ENCODE results near the gene SLC4A8.
"Not testable (repeated sequence)": the region's sequence is repeated elsewhere in the genome, so short reads cannot be mapped to it uniquely, and the experiment has no call there.

The SLC4A8 gene

DNA sequence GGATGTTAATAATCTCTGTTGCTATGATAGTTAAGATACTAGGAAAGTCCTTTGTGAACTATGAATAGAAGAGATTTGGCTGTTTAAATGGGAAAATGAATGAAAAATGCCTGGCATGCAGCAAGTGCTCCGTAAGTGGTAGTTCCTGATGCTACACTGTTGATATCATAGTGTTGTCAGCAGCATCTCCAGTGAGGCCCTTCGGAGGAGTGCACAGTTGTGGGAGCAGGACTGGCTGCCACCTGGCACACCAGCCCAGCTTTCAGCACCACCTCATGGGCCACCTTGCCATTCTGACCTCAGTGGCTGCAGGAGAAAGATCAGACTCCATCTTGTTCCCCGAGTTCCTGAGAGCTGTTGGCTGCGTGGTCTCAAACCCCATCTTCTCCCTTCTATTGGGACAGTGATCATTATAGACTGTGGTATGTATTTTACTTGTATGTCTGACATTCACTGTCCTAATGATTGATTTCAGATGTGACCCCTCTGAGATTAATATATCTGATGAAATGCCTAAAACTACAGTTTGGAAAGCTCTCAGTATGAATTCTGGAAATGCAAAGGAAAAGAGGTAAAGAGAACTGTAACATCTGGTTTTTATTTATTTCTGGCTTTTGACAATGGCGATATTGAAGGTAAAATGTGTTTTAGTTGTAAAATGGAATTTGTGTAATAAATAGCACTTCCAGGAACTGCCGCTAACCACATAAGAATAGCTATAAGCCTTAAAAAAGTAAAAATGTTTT is 80.9 kb downstream of the SLC4A8 start:
- Histone ChIP-seq H3K9me3 (ENCODE audit: control extremely low read depth in 1 of 5, control insufficient read depth in 4 of 5, insufficient read depth in 2 of 5, low read depth in 1 of 5, low read length in 4 of 5) (no peaks in the 10 kb centered on the region), H3K36me3 (ENCODE audit: control insufficient read depth in 4 of 4, insufficient read depth in 4 of 4, low read length in 3 of 4) (no peaks in the 10 kb centered on the region), H3K27ac (ENCODE audit: insufficient read depth in 1 of 2, low read depth in 1 of 2, low read length in 2 of 2, poor library complexity in 1 of 2, severe bottlenecking in 2 of 2) (no peak overlapping the region), H3K4me3 (ENCODE audit: control insufficient read depth in 1 of 7, extremely low read depth in 1 of 7, insufficient read depth in 4 of 7, low read depth in 2 of 7, low read length in 6 of 7) (peak overlapping the region in 2 of 7 experiments; percentile 31 to 48), H3K27me3 (replicated peaks in 2 of 5; ENCODE audit: control insufficient read depth in 4 of 5, insufficient read depth in 5 of 5, low read length in 4 of 5) (no peaks in the 10 kb centered on the region), H3K4me1 (ENCODE audit: control extremely low read depth in 1 of 4, control insufficient read depth in 4 of 4, insufficient read depth in 4 of 4, low read length in 3 of 4) (peaks cover 0 to 15% (median 5%) of the 10 kb centered on the region in 4 experiments)
- no peak for DNase-seq
- 100% methylated on average over 2 of the region's 6 CpGs for WGBS (ENCODE audit: insufficient coverage)
- POLR2A ChIA-PET, result interaction anchor here (0.6 to 1.1 kb wide), 2 partner anchors 68 to 86 kb away, joined by 3 read pairs; no protein-coding TSS in a partner anchor
- CTCF ChIA-PET, result interaction anchor here (0.9 to 1.5 kb wide), 4 partner anchors 11 to 22 kb away, joined by 3 to 4 read pairs (median 4); no protein-coding TSS in a partner anchor

DNA sequence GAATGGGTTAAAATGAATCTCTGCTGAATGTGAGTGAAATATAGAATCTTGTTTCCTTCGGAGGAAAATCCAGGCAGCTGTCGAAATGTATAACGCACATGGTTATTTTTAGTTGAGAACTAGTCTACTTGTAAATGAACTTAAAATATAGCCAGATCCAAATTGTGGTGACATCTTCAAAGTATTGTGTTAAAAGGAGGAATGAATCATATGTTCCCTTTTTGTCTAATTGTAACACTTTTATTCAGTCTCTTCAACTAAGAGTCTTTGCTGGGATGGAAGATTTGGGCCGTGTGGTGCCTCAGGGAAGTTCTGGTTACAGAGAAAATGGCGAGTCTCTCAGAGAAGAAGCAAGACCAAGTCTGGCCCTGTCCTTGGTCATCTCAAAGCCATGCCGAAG is 82.5 kb downstream of the SLC4A8 start:
- Histone ChIP-seq H3K36me3 (ENCODE audit: control insufficient read depth in 4 of 4, insufficient read depth in 4 of 4, low read length in 3 of 4) (peaks cover 0 to 3% (median 0%) of the 10 kb centered on the region in 4 experiments), H3K4me1 (ENCODE audit: control extremely low read depth in 1 of 4, control insufficient read depth in 4 of 4, insufficient read depth in 4 of 4, low read length in 3 of 4) (peaks cover 0 to 15% (median 5%) of the 10 kb centered on the region in 4 experiments), H3K27ac (ENCODE audit: insufficient read depth in 1 of 2, low read depth in 1 of 2, low read length in 2 of 2, poor library complexity in 1 of 2, severe bottlenecking in 2 of 2) (no peak overlapping the region), H3K27me3 (replicated peaks in 2 of 5; ENCODE audit: control insufficient read depth in 4 of 5, insufficient read depth in 5 of 5, low read length in 4 of 5) (no peaks in the 10 kb centered on the region), H3K9me3 (ENCODE audit: control extremely low read depth in 1 of 5, control insufficient read depth in 4 of 5, insufficient read depth in 2 of 5, low read depth in 1 of 5, low read length in 4 of 5) (no peaks in the 10 kb centered on the region), H3K4me3 (ENCODE audit: control insufficient read depth in 1 of 7, extremely low read depth in 1 of 7, insufficient read depth in 4 of 7, low read depth in 2 of 7, low read length in 6 of 7) (no peak overlapping the region)
- ChIA-PET CTCF (interaction anchor here (0.6 to 1.0 kb wide), 2 partner anchors 11 to 88 kb away, joined by 3 read pairs; no protein-coding TSS in a partner anchor), POLR2A (no interaction called here)
- WGBS (ENCODE audit: insufficient coverage), result 99% methylated on average over 5 of the region's 6 CpGs
- no peak for DNase-seq

DNA sequence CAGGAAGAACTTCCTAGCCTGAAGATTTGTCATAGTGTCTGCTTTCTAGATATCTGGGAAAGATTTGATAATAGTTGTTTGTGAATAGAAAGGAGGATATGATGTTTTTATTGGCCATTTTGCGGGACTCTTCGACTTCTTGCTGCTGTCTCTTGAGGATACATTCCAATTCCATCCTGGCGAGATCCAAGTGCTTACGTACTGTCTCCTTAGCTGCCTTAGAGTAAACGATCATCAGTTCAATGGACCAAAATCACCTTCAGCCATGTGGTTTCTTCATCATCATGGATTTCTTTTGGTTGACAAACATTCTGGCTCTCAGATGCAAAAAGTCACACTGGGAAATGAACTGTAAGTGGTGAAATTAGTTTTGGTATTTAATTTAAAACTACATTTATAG is 83.7 kb downstream of the SLC4A8 start:
- ChIA-PET CTCF (no interaction called here), POLR2A (no interaction called here)
- Histone ChIP-seq H3K36me3 (ENCODE audit: control insufficient read depth in 4 of 4, insufficient read depth in 4 of 4, low read length in 3 of 4) (peaks cover 0 to 3% (median 0%) of the 10 kb centered on the region in 4 experiments), H3K4me1 (ENCODE audit: control extremely low read depth in 1 of 4, control insufficient read depth in 4 of 4, insufficient read depth in 4 of 4, low read length in 3 of 4) (peaks cover 0 to 15% (median 5%) of the 10 kb centered on the region in 4 experiments), H3K27ac (ENCODE audit: insufficient read depth in 1 of 2, low read depth in 1 of 2, low read length in 2 of 2, poor library complexity in 1 of 2, severe bottlenecking in 2 of 2) (no peak overlapping the region), H3K4me3 (ENCODE audit: control insufficient read depth in 1 of 7, extremely low read depth in 1 of 7, insufficient read depth in 4 of 7, low read depth in 2 of 7, low read length in 6 of 7) (no peak overlapping the region), H3K9me3 (ENCODE audit: control extremely low read depth in 1 of 5, control insufficient read depth in 4 of 5, insufficient read depth in 2 of 5, low read depth in 1 of 5, low read length in 4 of 5) (no peaks in the 10 kb centered on the region), H3K27me3 (replicated peaks in 2 of 5; ENCODE audit: control insufficient read depth in 4 of 5, insufficient read depth in 5 of 5, low read length in 4 of 5) (no peaks in the 10 kb centered on the region)
- no peak for DNase-seq
- WGBS (ENCODE audit: insufficient coverage), result 90% methylated on average over 4 of the region's 5 CpGs

DNA sequence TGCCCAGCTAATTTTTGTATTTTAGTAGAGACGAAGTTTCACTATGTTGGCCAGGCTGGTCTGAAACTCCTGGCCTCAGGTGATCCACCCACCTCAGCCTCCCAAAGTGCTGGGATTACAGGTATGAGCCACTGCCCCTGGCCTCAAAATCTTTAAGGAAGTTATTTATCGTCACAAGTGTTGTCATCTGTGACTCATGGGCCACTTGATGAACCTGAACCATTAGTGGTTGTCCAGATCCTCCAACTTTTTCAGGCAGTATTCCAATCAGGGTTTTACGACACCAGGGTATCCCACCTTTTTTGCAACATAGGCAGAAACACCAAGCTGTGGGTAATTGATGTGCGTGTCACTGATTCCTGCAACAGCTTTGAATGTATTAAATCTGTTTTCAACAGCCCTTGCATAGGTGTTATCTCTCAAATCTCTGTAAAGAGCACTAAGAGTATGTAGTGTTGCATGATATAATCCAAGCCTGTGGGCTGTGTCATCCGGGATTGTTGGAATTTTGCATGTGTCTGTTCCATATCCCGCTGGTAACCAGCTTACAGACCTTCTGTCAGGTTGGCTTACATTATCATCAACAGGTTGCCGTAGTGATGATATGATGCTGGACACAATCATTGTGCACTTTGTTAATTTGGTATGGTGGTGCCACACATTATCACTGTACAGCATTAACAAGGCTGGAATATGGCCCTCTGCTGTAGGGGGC is 87.1 kb downstream of the SLC4A8 start:
- CTCF ChIA-PET, result interaction anchor here (1.3 to 1.8 kb wide), 3 partner anchors 10 to 176 kb away, joined by 3 to 5 read pairs (median 4); no protein-coding TSS in a partner anchor

DNA sequence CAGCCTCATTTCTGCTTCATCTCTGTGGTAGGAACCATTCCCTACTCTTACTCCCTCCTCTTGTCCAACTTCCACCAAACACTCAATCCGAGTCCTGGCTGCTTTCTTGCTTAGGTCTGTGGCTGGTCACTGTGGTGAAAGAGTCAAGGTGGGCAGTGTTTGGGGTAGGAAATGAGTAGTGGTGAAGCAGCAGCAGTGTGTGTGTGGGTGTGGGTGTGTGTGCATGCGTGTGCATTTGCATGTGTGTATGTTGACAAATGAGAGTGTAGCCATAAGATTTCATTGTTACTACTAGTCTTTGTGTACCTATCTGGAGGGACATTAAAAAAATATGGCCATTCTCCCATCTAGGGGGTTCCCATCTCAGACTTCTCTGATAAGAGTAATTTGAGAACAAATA is 87.8 kb downstream of the SLC4A8 start:
- POLR2A ChIA-PET, result no interaction called here
- CTCF ChIA-PET, result interaction anchor here (1.2 to 1.7 kb wide), 3 partner anchors 9 to 91 kb away, joined by 4 read pairs; no protein-coding TSS in a partner anchor
- Histone ChIP-seq H3K27ac (ENCODE audit: insufficient read depth in 1 of 2, low read depth in 1 of 2, low read length in 2 of 2, poor library complexity in 1 of 2, severe bottlenecking in 2 of 2) (no peak overlapping the region), H3K27me3 (replicated peaks in 2 of 5; ENCODE audit: control insufficient read depth in 4 of 5, insufficient read depth in 5 of 5, low read length in 4 of 5) (no peaks in the 10 kb centered on the region), H3K36me3 (ENCODE audit: control insufficient read depth in 4 of 4, insufficient read depth in 4 of 4, low read length in 3 of 4) (peaks cover 0 to 3% (median 0%) of the 10 kb centered on the region in 4 experiments), H3K4me3 (ENCODE audit: control insufficient read depth in 1 of 7, extremely low read depth in 1 of 7, insufficient read depth in 4 of 7, low read depth in 2 of 7, low read length in 6 of 7) (no peak overlapping the region), H3K4me1 (ENCODE audit: control extremely low read depth in 1 of 4, control insufficient read depth in 4 of 4, insufficient read depth in 4 of 4, low read length in 3 of 4) (no peaks in the 10 kb centered on the region), H3K9me3 (ENCODE audit: control extremely low read depth in 1 of 5, control insufficient read depth in 4 of 5, insufficient read depth in 2 of 5, low read depth in 1 of 5, low read length in 4 of 5) (no peaks in the 10 kb centered on the region)
- no peak for DNase-seq
- 100% methylated on average over 1 of the region's 2 CpGs for WGBS (ENCODE audit: insufficient coverage)

More for the DNA sequence above, 87.1 kb downstream of the SLC4A8 start:
- no peaks in the 10 kb centered on the region for H3K4me1 ChIP-seq (ENCODE audit: control extremely low read depth in 1 of 4, control insufficient read depth in 4 of 4, insufficient read depth in 4 of 4, low read length in 3 of 4)
- H3K4me3 ChIP-seq (ENCODE audit: control insufficient read depth in 1 of 7, extremely low read depth in 1 of 7, insufficient read depth in 4 of 7, low read depth in 2 of 7, low read length in 6 of 7), result no peak overlapping the region
- POLR2A ChIA-PET, result no interaction called here
- DNase-seq, result no peak
- H3K9me3 ChIP-seq (ENCODE audit: control extremely low read depth in 1 of 5, control insufficient read depth in 4 of 5, insufficient read depth in 2 of 5, low read depth in 1 of 5, low read length in 4 of 5), result no peaks in the 10 kb centered on the region
- H3K27me3 ChIP-seq (replicated peaks in 2 of 5; ENCODE audit: control insufficient read depth in 4 of 5, insufficient read depth in 5 of 5, low read length in 4 of 5), result no peaks in the 10 kb centered on the region
- WGBS (ENCODE audit: insufficient coverage), result 100% methylated on average over 6 of the region's 7 CpGs
- peaks cover 0 to 3% (median 0%) of the 10 kb centered on the region in 4 experiments for H3K36me3 ChIP-seq (ENCODE audit: control insufficient read depth in 4 of 4, insufficient read depth in 4 of 4, low read length in 3 of 4)
- no peak overlapping the region for H3K27ac ChIP-seq (ENCODE audit: insufficient read depth in 1 of 2, low read depth in 1 of 2, low read length in 2 of 2, poor library complexity in 1 of 2, severe bottlenecking in 2 of 2)

DNA sequence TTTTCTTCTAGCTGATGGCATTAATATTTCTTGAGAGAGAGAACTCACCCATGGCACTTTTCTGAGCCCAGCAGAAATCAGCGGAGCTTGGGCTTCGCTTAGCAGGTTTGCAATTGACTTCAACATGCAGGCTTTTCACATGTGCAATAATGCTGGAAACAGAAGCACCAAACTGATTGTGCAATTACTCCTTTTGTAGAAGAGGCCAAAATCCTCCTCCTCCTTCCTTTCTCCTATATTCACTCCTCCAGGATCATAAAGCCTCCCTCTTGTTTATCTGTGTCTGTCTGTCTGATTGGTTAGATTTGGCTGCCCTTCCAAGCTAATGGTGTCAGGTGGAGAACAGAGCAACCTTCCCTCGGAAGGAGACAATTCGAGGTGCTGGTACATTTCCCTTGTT is 90.4 kb downstream of the SLC4A8 start:
- H3K36me3 ChIP-seq (ENCODE audit: control insufficient read depth in 4 of 4, insufficient read depth in 4 of 4, low read length in 3 of 4); H3K27me3 ChIP-seq (replicated peaks in 2 of 5; ENCODE audit: control insufficient read depth in 4 of 5, insufficient read depth in 5 of 5, low read length in 4 of 5); H3K27ac ChIP-seq (ENCODE audit: insufficient read depth in 1 of 2, low read depth in 1 of 2, low read length in 2 of 2, poor library complexity in 1 of 2, severe bottlenecking in 2 of 2); DNase-seq; H3K4me3 ChIP-seq (ENCODE audit: control insufficient read depth in 1 of 7, extremely low read depth in 1 of 7, insufficient read depth in 4 of 7, low read depth in 2 of 7, low read length in 6 of 7); POLR2A ChIA-PET; H3K4me1 ChIP-seq (ENCODE audit: control extremely low read depth in 1 of 4, control insufficient read depth in 4 of 4, insufficient read depth in 4 of 4, low read length in 3 of 4); H3K9me3 ChIP-seq (ENCODE audit: control extremely low read depth in 1 of 5, control insufficient read depth in 4 of 5, insufficient read depth in 2 of 5, low read depth in 1 of 5, low read length in 4 of 5): not testable (repeated sequence)
- 90% methylated on average over 2 of the region's 4 CpGs for WGBS (ENCODE audit: insufficient coverage)
- CTCF ChIA-PET, result interaction anchor here (1.2 kb wide), 1 partner anchor 11 kb away, joined by 3 read pairs; no protein-coding TSS in a partner anchor

DNA sequence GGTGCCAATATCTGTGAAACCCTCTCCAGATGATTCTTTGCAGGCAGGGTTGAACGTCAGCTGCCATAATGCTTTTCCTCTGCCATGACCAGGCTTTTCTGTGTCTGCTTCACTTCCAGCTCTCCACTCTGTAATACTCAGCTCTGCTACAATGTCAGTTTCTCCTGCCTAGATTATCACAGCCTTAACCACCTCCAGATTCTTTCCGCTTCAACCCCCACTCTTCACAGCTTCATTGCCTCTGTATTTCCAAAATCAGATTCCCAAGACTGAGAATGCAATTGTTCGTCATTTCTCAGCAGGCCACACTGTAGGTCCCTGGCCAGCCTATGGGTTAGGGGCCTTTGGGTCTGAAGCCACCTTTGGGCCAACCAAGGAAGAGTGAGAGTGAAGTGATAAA is 92.7 kb downstream of the SLC4A8 start:
- H3K9me3 ChIP-seq (ENCODE audit: control extremely low read depth in 1 of 5, control insufficient read depth in 4 of 5, insufficient read depth in 2 of 5, low read depth in 1 of 5, low read length in 4 of 5), result no peaks in the 10 kb centered on the region
- 100% methylated on average over 2 of the region's 3 CpGs for WGBS (ENCODE audit: insufficient coverage)
- H3K27ac ChIP-seq (ENCODE audit: insufficient read depth in 1 of 2, low read depth in 1 of 2, low read length in 2 of 2, poor library complexity in 1 of 2, severe bottlenecking in 2 of 2), result no peak overlapping the region
- H3K4me3 ChIP-seq (ENCODE audit: control insufficient read depth in 1 of 7, extremely low read depth in 1 of 7, insufficient read depth in 4 of 7, low read depth in 2 of 7, low read length in 6 of 7), result no peak overlapping the region
- ChIA-PET POLR2A (no interaction called here), CTCF (interaction anchor here (1.1 to 1.6 kb wide), 4 partner anchors 8 to 17 kb away, joined by 3 to 4 read pairs (median 3); no protein-coding TSS in a partner anchor)
- no peaks in the 10 kb centered on the region for H3K27me3 ChIP-seq (replicated peaks in 2 of 5; ENCODE audit: control insufficient read depth in 4 of 5, insufficient read depth in 5 of 5, low read length in 4 of 5)
- no peak for DNase-seq
- H3K4me1 ChIP-seq (ENCODE audit: control extremely low read depth in 1 of 4, control insufficient read depth in 4 of 4, insufficient read depth in 4 of 4, low read length in 3 of 4), result no peaks in the 10 kb centered on the region
- no peaks in the 10 kb centered on the region for H3K36me3 ChIP-seq (ENCODE audit: control insufficient read depth in 4 of 4, insufficient read depth in 4 of 4, low read length in 3 of 4)

Measured in common myeloid progenitor, CD34-positive (primary cell).